Measurements from ENCODE around the gene SRP19. TPM values are rescaled to one million over a fixed set of nuclear protein-coding genes. Genes with fewer than 3 reads are reported as not detected.

The SRP19 gene
- total and polyA plus RNA-seq, 9 of the 15 experiments (the other 6 are each of a cell fraction or from before 2014, with no cell fraction given): 52.3 to 357 (median 146) TPM

DNA sequence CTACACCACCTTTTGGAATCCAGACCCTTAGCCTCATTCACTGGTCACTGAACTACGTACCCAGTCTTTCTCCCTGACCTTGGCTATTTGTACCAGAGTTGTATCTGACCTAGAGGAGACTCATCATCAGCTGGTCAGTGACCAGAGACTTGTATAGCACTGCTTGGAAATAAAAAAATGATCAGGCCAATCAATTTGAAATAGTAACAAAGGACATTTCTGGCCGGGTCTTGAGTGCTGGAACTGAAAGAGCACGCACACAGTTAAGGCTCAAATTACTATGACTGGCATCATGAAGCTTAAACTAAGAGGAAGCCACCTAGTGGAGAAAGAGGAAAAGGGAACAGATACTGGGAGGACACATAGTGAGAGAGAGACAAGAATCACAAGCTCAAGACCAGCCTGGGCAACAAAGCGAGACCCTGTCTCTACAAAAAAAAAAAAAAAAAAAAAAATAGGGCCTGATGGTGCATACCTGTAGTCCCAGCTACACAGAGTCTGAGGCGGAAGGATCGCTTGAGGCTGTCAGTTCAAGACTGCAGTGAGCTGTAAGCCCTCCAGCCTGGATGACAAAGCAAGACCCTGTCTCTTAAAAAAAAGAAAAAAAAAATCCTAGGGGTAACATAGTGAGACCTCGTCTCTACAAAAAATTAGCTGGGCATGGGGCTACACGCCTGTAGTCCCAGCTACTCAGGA, 12.8 kb upstream of the SRP19 start (continued):
- no peak for TF ChIP-seq ZNF699 (CRISPR knock-in tag; IDR thresholded peaks at IDR 0.05; ENCODE audit: insufficient replicate concordance)
- no peak for TF ChIP-seq SMARCA5 (IDR thresholded peaks at IDR 0.05)
- TF ChIP-seq HMGN3 (IDR thresholded peaks at IDR 0.05; ENCODE audit: borderline replicate concordance, extremely low read depth, insufficient read length, low read depth, low read length): no peak
- TF ChIP-seq KDM4B (IDR thresholded peaks at IDR 0.05; ENCODE audit: borderline replicate concordance in 2 of 2, low read depth in 1 of 2): no peak
- TF ChIP-seq, protein P1, sequence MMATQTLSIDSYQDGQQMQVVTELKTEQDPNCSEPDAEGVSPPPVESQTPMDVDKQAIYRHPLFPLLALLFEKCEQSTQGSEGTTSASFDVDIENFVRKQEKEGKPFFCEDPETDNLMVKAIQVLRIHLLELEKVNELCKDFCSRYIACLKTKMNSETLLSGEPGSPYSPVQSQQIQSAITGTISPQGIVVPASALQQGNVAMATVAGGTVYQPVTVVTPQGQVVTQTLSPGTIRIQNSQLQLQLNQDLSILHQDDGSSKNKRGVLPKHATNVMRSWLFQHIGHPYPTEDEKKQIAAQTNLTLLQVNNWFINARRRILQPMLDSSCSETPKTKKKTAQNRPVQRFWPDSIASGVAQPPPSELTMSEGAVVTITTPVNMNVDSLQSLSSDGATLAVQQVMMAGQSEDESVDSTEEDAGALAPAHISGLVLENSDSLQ (IDR thresholded peaks at IDR 0.05): peak; percentile 70
- TF ChIP-seq, protein P2, sequence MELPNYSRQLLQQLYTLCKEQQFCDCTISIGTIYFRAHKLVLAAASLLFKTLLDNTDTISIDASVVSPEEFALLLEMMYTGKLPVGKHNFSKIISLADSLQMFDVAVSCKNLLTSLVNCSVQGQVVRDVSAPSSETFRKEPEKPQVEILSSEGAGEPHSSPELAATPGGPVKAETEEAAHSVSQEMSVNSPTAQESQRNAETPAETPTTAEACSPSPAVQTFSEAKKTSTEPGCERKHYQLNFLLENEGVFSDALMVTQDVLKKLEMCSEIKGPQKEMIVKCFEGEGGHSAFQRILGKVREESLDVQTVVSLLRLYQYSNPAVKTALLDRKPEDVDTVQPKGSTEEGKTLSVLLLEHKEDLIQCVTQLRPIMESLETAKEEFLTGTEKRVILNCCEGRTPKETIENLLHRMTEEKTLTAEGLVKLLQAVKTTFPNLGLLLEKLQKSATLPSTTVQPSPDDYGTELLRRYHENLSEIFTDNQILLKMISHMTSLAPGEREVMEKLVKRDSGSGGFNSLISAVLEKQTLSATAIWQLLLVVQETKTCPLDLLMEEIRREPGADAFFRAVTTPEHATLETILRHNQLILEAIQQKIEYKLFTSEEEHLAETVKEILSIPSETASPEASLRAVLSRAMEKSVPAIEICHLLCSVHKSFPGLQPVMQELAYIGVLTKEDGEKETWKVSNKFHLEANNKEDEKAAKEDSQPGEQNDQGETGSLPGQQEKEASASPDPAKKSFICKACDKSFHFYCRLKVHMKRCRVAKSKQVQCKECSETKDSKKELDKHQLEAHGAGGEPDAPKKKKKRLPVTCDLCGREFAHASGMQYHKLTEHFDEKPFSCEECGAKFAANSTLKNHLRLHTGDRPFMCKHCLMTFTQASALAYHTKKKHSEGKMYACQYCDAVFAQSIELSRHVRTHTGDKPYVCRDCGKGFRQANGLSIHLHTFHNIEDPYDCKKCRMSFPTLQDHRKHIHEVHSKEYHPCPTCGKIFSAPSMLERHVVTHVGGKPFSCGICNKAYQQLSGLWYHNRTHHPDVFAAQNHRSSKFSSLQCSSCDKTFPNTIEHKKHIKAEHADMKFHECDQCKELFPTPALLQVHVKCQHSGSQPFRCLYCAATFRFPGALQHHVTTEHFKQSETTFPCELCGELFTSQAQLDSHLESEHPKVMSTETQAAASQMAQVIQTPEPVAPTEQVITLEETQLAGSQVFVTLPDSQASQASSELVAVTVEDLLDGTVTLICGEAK (IDR thresholded peaks at IDR 0.05): no peak
- TF ChIP-seq, protein P2 (CRISPR knock-in tag; IDR thresholded peaks at IDR 0.05): no peak
- TF ChIP-seq ESRRA (IDR thresholded peaks at IDR 0.05; ENCODE audit: borderline replicate concordance, low read depth): 0 out of 2 replicates have a peak, but pooled peaks have one; percentile 15
- TF ChIP-seq ZNF785 (CRISPR knock-in tag; IDR thresholded peaks at IDR 0.05): no peak
- TF ChIP-seq, protein P3, sequence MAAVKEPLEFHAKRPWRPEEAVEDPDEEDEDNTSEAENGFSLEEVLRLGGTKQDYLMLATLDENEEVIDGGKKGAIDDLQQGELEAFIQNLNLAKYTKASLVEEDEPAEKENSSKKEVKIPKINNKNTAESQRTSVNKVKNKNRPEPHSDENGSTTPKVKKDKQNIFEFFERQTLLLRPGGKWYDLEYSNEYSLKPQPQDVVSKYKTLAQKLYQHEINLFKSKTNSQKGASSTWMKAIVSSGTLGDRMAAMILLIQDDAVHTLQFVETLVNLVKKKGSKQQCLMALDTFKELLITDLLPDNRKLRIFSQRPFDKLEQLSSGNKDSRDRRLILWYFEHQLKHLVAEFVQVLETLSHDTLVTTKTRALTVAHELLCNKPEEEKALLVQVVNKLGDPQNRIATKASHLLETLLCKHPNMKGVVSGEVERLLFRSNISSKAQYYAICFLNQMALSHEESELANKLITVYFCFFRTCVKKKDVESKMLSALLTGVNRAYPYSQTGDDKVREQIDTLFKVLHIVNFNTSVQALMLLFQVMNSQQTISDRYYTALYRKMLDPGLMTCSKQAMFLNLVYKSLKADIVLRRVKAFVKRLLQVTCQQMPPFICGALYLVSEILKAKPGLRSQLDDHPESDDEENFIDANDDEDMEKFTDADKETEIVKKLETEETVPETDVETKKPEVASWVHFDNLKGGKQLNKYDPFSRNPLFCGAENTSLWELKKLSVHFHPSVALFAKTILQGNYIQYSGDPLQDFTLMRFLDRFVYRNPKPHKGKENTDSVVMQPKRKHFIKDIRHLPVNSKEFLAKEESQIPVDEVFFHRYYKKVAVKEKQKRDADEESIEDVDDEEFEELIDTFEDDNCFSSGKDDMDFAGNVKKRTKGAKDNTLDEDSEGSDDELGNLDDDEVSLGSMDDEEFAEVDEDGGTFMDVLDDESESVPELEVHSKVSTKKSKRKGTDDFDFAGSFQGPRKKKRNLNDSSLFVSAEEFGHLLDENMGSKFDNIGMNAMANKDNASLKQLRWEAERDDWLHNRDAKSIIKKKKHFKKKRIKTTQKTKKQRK (IDR thresholded peaks at IDR 0.05; ENCODE audit: borderline replicate concordance, low read depth, low read length): no peak
